ENCODE data around the gene HMOX1. TPM values are rescaled to one million over a fixed set of nuclear protein-coding genes. Genes with fewer than 3 reads are reported as not detected.

Gene HMOX1, protein sequence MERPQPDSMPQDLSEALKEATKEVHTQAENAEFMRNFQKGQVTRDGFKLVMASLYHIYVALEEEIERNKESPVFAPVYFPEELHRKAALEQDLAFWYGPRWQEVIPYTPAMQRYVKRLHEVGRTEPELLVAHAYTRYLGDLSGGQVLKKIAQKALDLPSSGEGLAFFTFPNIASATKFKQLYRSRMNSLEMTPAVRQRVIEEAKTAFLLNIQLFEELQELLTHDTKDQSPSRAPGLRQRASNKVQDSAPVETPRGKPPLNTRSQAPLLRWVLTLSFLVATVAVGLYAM
- total RNA-seq (2022; extraction: Qiagen RNA extraction): 411 to 593 TPM (median 417 TPM) in 5 replicates

DNA sequence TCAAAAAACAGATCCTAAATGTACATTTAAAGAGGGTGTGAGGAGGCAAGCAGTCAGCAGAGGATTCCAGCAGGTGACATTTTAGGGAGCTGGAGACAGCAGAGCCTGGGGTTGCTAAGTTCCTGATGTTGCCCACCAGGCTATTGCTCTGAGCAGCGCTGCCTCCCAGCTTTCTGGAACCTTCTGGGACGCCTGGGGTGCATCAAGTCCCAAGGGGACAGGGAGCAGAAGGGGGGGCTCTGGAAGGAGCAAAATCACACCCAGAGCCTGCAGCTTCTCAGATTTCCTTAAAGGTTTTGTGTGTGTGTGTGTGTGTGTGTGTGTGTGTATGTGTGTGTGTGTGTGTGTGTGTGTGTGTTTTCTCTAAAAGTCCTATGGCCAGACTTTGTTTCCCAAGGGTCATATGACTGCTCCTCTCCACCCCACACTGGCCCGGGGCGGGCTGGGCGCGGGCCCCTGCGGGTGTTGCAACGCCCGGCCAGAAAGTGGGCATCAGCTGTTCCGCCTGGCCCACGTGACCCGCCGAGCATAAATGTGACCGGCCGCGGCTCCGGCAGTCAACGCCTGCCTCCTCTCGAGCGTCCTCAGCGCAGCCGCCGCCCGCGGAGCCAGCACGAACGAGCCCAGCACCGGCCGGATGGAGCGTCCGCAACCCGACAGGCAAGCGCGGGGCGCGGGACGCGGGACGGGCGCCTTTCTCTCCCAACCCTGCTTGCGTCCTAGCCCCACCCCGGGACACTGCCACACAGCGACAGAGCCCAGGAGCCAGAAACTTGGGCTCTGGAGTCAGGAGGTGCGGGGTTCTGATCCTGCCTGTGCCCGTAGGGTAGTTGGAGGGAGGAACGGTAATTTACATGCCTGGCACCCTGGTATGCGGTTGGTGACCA lies at the start of gene HMOX1:
Gene HMOX1 (plus strand): TSS at position 560 of the 887 bp plus-strand sequence. CDS start 78 bp downstream, at position 638.

DNA sequence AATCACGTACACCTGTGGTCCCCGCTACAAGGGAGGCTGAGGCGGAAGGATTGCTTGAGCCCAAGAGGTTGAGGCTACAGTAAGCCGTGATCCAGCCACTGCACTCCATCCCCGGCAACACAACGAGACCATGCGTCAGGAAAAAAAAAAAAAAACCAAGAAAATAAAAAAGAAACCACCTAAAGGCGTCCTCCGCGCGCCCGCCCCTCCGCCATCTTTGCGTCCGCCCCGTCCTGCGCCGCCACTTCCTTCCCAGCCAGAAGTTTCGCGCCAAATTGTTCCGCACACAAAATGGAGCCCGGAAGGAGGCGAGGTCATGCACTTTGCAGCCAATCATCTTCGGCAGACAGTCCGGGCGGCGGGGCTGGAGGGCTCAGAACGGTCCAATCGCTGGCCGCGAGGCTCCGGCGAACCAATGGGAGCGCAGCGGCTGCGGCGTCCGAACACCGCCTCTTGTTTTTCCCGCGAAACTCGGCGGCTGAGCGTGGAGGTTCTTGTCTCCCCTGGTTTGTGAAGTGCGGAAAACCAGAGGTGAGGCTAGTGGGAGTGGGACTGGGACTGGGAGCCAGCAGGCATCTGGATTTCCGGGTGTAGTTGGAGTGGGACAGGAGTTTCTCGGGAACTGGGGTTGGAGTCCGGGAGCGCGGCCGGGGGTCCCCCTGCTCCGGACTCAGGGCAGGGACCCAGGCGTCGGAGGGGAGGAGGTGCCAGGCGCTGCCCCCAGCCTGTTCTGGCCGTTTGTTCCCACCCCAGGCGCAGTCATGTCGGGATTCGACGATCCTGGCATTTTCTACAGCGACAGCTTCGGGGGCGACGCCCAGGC lies 19.0 kb downstream of the HMOX1 start, which contains the start of gene MCM5:
Gene MCM5 (plus strand): TSS at position 463 of the 823 bp plus-strand sequence. CDS start 299 bp downstream, at position 762.

Other genes starting within 250 kb of the HMOX1 start
- gene HMGXB4, start 123.6 kb upstream of the HMOX1 start, total RNA-seq (2022; extraction: Qiagen RNA extraction): 8.8 to 13.0 TPM (median 12.0 TPM) in 5 replicates
- gene TOM1, start 81.2 kb upstream of the HMOX1 start, total RNA-seq (2022; extraction: Qiagen RNA extraction): 11.2 to 14.0 TPM (median 12.6 TPM) in 5 replicates
- 62.7 to 104 TPM (median 87.7 TPM) in 5 replicates for gene MCM5, start 19.0 kb downstream of the HMOX1 start, total RNA-seq (2022; extraction: Qiagen RNA extraction)
- gene RASD2, start 159.7 kb downstream of the HMOX1 start, total RNA-seq (2022; extraction: Qiagen RNA extraction): 0.63 to 0.78 TPM (median 0.67 TPM) in 5 replicates
- gene MB, start 236.2 kb downstream of the HMOX1 start, total RNA-seq (2022; extraction: Qiagen RNA extraction): 5.6 to 8.5 TPM (median 7.5 TPM) in 5 replicates